K562 (cell line): ENCODE measurements around the gene EML5. TPM values are rescaled to one million over a fixed set of nuclear protein-coding genes. Genes with fewer than 3 reads are reported as not detected.

Experiments
- ATAC-seq: fragments of 200-7000 bp; cut with Tn5 transposase; 3 replicates; pipeline ENCODE4 v1.9.1; 2020; ENCODE audit warnings: moderate library complexity
- BruUV-seq: library from RNA; stranded (reverse); fragments of 400-500 nt; replicated peaks from 2 replicates; lab custom pipeline; 2021; lab: Mats Ljungman, UMichigan
- CTCF ChIA-PET: fragments of 300-600 bp; formaldehyde crosslinking; extraction: SDS; loops from one replicate; lab custom pipeline; 2021; ENCODE audit warnings: low intra/inter-chr PET ratio; lab: Yijun Ruan, JAX
- POLR2A ChIA-PET: fragments of 300-600, 350-650 bp; sonication (Branson Sonifier 250); formaldehyde crosslinking; extraction: SDS; loops from one replicate; lab custom pipeline; 2021; ENCODE audit warnings: antibody characterized with exemption, inconsistent platforms; lab: Yijun Ruan, JAX
- DNase-seq, 4 experiments: peaks; one replicate each; pipeline versions ENCODE4 v3.0.0 to v3.0.0-alpha.2; 2011 to 2018; ENCODE audit warnings: low spot score in 3 of 4, mixed read lengths in 3 of 4; ENCODE audit errors: extremely low read depth in 1 of 4
- FAIRE-seq: peaks from 2 replicates; lab custom pipeline; 2011; peaks lifted over from hg19 to GRCh38; lab: Jason Lieb, UNC
- H2AFZ ChIP-seq: 2 replicates; pipeline ENCODE4 v1.6.0; 2011; ENCODE audit warnings: low read depth, low read length, control low read depth, inconsistent platforms
- H3K27ac ChIP-seq: fragments of 200-600 bp; 3 replicates; pipeline ENCODE4 v1.8.0; 2011; ENCODE audit warnings: low read depth, mild to moderate bottlenecking, control low read depth, inconsistent platforms, low read length, moderate library complexity, mixed read lengths; ENCODE audit errors: extremely low read depth
- H3K27me3 ChIP-seq, 2 experiments: fragments of 300-600 bp in 1 of 2; 2 replicates in 1 of 2; 3 replicates in 1 of 2; pipeline versions ENCODE4 v1.6.0 to v1.8.0; 2011; ENCODE audit warnings: inconsistent platforms in 2 of 2, low read length in 2 of 2, mild to moderate bottlenecking in 1 of 2, mixed read lengths in 1 of 2, moderate library complexity in 1 of 2; ENCODE audit not compliant: control insufficient read depth in 2 of 2, insufficient read depth in 2 of 2
- H3K36me3 ChIP-seq: fragments of 300-600 bp; 3 replicates; pipeline ENCODE4 v1.8.0; 2011; ENCODE audit warnings: mild to moderate bottlenecking, low read length, inconsistent platforms; ENCODE audit not compliant: control insufficient read depth, insufficient read depth
- H3K4me1 ChIP-seq, 2 experiments: fragments of 200-600 bp in 1 of 2; replicated peaks in 1 of 2; 2 replicates in 1 of 2; 3 replicates in 1 of 2; pipeline versions ENCODE4 v1.5.1 to v1.8.0; 2011; ENCODE audit warnings: inconsistent platforms in 2 of 2, low read length in 2 of 2, mild to moderate bottlenecking in 1 of 2, mixed read lengths in 1 of 2, moderate library complexity in 1 of 2; ENCODE audit not compliant: control insufficient read depth in 2 of 2, insufficient read depth in 2 of 2
- H3K4me2 ChIP-seq: 2 replicates; pipeline ENCODE4 v1.6.1; 2011; ENCODE audit warnings: low read length, control low read depth, inconsistent platforms, mixed read lengths; ENCODE audit not compliant: insufficient read depth
- H3K4me3 ChIP-seq: fragments of 200-600 bp; sonication (generic), shearing (Covaris generic); 2 replicates; pipeline ENCODE4 v1.5.1; 2016; ENCODE audit warnings: control low read depth, inconsistent platforms
- H3K79me2 ChIP-seq: fragments of 200-600 bp; 3 replicates; pipeline ENCODE4 v1.8.0; 2011; ENCODE audit warnings: low read length, inconsistent platforms; ENCODE audit not compliant: control insufficient read depth, insufficient read depth
- H3K9ac ChIP-seq, 2 experiments: 2 replicates each; pipeline versions ENCODE4 v1.6.0 to v1.6.1; 2011; ENCODE audit warnings: low read depth in 2 of 2, low read length in 2 of 2, control low read depth in 1 of 2, inconsistent platforms in 1 of 2, mild to moderate bottlenecking in 1 of 2, mixed read lengths in 1 of 2; ENCODE audit not compliant: insufficient read depth in 1 of 2
- H3K9me1 ChIP-seq: one replicate; pipeline ENCODE4 v1.6.0; 2011; ENCODE audit warnings: inconsistent platforms, mild to moderate bottlenecking, low read length, moderate library complexity; ENCODE audit not compliant: control insufficient read depth, insufficient read depth
- H3K9me3 ChIP-seq: replicated peaks from 2 replicates; pipeline ENCODE4 v1.5.1; 2011; ENCODE audit warnings: low read depth, low read length, inconsistent platforms; ENCODE audit not compliant: control insufficient read depth, insufficient read depth
- H4K20me1 ChIP-seq: replicated peaks from 2 replicates; pipeline ENCODE4 v1.6.1; 2011; ENCODE audit warnings: low read length, inconsistent platforms, mixed read lengths; ENCODE audit not compliant: control insufficient read depth, insufficient read depth
- ARHGAP35 ChIP-seq: fragments of 450-650 bp; IDR thresholded peaks from 2 replicates; pipeline ENCODE4 v1.6.1; 2018; ENCODE audit not compliant: partially characterized antibody
- ATF2 ChIP-seq: sonication (generic); formaldehyde crosslinking; IDR thresholded peaks from 2 replicates; pipeline ENCODE4 v1.8.1; 2022; ENCODE audit warnings: missing genetic modification reagents
- E2F6 ChIP-seq, 2 experiments: IDR thresholded peaks; 2 replicates each; pipeline ENCODE4 v1.6.1; 2011; ENCODE audit warnings: borderline replicate concordance in 1 of 2, control low read depth in 1 of 2, low read depth in 1 of 2, low read length in 1 of 2, mild to moderate bottlenecking in 1 of 2, mixed read lengths in 1 of 2, moderate library complexity in 1 of 2; ENCODE audit not compliant: insufficient read depth in 1 of 2, insufficient read length in 1 of 2, poor library complexity in 1 of 2, severe bottlenecking in 1 of 2; ENCODE audit errors: extremely low read depth in 1 of 2
- ELF4 ChIP-seq: fragments of 450-650 bp; formaldehyde crosslinking; IDR thresholded peaks from 2 replicates; pipeline ENCODE4 v1.4.0; 2022; ENCODE audit warnings: missing genetic modification characterization
- FOXP1 ChIP-seq: sonication (generic); formaldehyde crosslinking; IDR thresholded peaks from 2 replicates; pipeline ENCODE4 v1.8.0; 2022; ENCODE audit warnings: mild to moderate bottlenecking, missing genetic modification reagents
- LCOR ChIP-seq: sonication (generic); formaldehyde crosslinking; IDR thresholded peaks from 2 replicates; pipeline ENCODE4 v1.8.0; 2022; ENCODE audit warnings: mild to moderate bottlenecking, missing genetic modification reagents
- RBM39 ChIP-seq: fragments of 200-400 bp; formaldehyde crosslinking; optimal IDR thresholded peaks from 2 replicates; pipeline ENCODE3; 2018; ENCODE audit warnings: low read depth, low read length
- RREB1 ChIP-seq: fragments of 250-450 bp; sonication (Bioruptor Pico); IDR thresholded peaks from 2 replicates; pipeline ENCODE4 v1.4.0; 2020
- SMAD3 ChIP-seq: fragments of 450-650 bp; formaldehyde crosslinking; conservative IDR thresholded peaks from 2 replicates; pipeline ENCODE4 v1.4.0; 2020; ENCODE audit warnings: mild to moderate bottlenecking
- SNAPC5 ChIP-seq: fragments of 250-450 bp; sonication (Bioruptor Pico); IDR thresholded peaks from 2 replicates; pipeline ENCODE4 v1.8.0; 2021; ENCODE audit warnings: moderate library complexity, mild to moderate bottlenecking, inconsistent platforms
- YBX1 ChIP-seq: fragments of 450-650 bp; IDR thresholded peaks from 2 replicates; pipeline ENCODE4 v1.7.1; 2016; ENCODE audit warnings: mild to moderate bottlenecking
- ZNF239 ChIP-seq: fragments of 250-450 bp; sonication (Bioruptor Pico); IDR thresholded peaks from 2 replicates; pipeline ENCODE4 v1.4.0; 2020; ENCODE audit warnings: mild to moderate bottlenecking
- ZSCAN32 ChIP-seq: fragments of 450-650 bp; formaldehyde crosslinking; IDR thresholded peaks from 2 replicates; pipeline ENCODE4 v1.4.0; 2020; ENCODE audit warnings: mild to moderate bottlenecking, moderate library complexity
- WGBS: fragments of 100-300 bp; shearing (Covaris generic); methylation state at CpG from one replicate; pipeline ENCODE4 v1.1.6; 2016; ENCODE audit warnings: low coverage, mixed read lengths; ENCODE audit not compliant: insufficient coverage; ENCODE audit errors: missing lambda C conversion rate; 5-methylcytosine and 5-hydroxymethylcytosine counted together
- in situ Hi-C: fragments of 300-500 bp; cut with MboI; formaldehyde crosslinking; loops from 4 replicates; pipeline ENCODE4 v1.15.0; 2018; ENCODE audit warnings: inconsistent platforms, mixed read lengths
- intact Hi-C: fragments of 100-400 bp; cut with micrococcal nuclease; formaldehyde crosslinking; loops from 2 replicates; pipeline ENCODE4 v1.14.2; 2022
- polyA plus RNA-seq, 8 experiments: library from polyadenylated mRNA; depleted of rRNA in 4 of 8; stranded (reverse) in 5 of 8; unstranded in 3 of 8; fragments of >200 nt; fragmentation: Nextera tagmentation in 2 of 8; fragmentation: Illumina TruSeq in 1 of 8; extraction: Ambion mirVana in 2 of 8; extraction: Trizol in 1 of 8; gene quantifications; 2 replicates each; pipeline versions ENCODE4 v1.2.1 to v1.2.3, GENCODE V29; 2011 to 2014; ENCODE audit warnings: inconsistent platforms in 1 of 8, missing spikeins in 1 of 8
- total RNA-seq, 7 experiments: library from RNA; depleted of rRNA in 6 of 7; stranded (reverse); fragments of >200 nt in 6 of 7; fragmentation: Illumina TruSeq in 2 of 7; extraction: Trizol in 2 of 7; gene quantifications; 2 replicates each; pipeline versions ENCODE4 v1.2.1 to v1.2.3, GENCODE V29; 2011 to 2021; ENCODE audit warnings: low replicate concordance in 1 of 7

Gene EML5
- total and polyA plus RNA-seq, 9 of the 15 experiments (the other 6 are each of a cell fraction or from before 2014, with no cell fraction given), result 0.06 to 0.34 (median 0.22) TPM

DNA sequence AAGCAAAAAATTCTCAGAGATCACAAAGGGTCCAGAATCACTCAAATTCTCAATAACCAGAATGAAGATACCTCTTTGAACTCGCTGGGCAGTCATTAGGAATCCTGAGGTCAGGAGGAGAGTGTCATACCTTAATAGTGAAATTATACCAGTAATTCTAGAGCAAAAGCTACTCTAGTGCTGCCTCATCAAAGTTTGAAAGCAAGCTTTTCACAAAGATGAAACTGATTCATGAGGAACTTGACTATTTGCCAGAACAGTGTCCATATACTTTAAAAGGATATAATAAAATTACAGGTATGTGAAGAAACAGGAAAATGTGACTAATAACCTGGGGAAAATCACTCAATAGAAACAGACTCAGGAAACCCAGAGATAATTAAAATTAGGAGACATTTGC lies 44.5 kb downstream of the EML5 start:
- Histone ChIP-seq H3K9ac (no peak overlapping the region), H3K4me3 (no peak overlapping the region), H2AFZ (no peak overlapping the region), H3K79me2 (no peaks in the 10 kb centered on the region), H3K36me3 (no peaks in the 10 kb centered on the region), H3K27ac (no peak overlapping the region), H3K4me1 (no peaks in the 10 kb centered on the region), H3K4me2 (no peak overlapping the region), H3K9me3 (no peaks in the 10 kb centered on the region), H4K20me1 (no peaks in the 10 kb centered on the region), H3K27me3 (no peaks in the 10 kb centered on the region; a peak in 1 of 5 replicates), H3K9me1 (no peaks in the 10 kb centered on the region)
- intact Hi-C loops, result no loop called here
- CTCF ChIA-PET, result no interaction called here
- 0% methylated on average over 1 of the region's 1 CpG for WGBS
- DNase-seq (no peak), ATAC-seq (no peak), FAIRE-seq (no peak)
- no TSS peak for BruUV-seq
- in situ Hi-C loops, result no loop called here
- POLR2A ChIA-PET, result no interaction called here
- no peak for TF ChIP-seq ZSCAN32
- TF ChIP-seq ELF4 (CRISPR knock-in tag), result no peak
- TF ChIP-seq ZNF239 (CRISPR knock-in tag), result no peak
- TF ChIP-seq FOXP1 (CRISPR knock-in tag), result no peak
- TF ChIP-seq ATF2 (CRISPR knock-in tag), result no peak
- TF ChIP-seq LCOR (CRISPR knock-in tag), result no peak
- TF ChIP-seq YBX1, result no peak
- TF ChIP-seq E2F6 (IDR thresholded peaks at IDR 0.05; ENCODE audit: borderline replicate concordance in 1 of 2, extremely low read depth in 1 of 2, insufficient read depth in 1 of 2, insufficient read length in 1 of 2, low read depth in 1 of 2, low read length in 1 of 2, poor library complexity in 1 of 2, severe bottlenecking in 1 of 2), result no peak
- no peak for TF ChIP-seq SMAD3 (CRISPR knock-in tag)
- no peak for TF ChIP-seq RBM39
- no peak for TF ChIP-seq RREB1 (CRISPR knock-in tag)
- no peak for TF ChIP-seq SNAPC5 (CRISPR knock-in tag)
- no peak for TF ChIP-seq ARHGAP35
